Colon (tissue), 2 donors: Measurements from ENCODE around the gene CMA1.

Experiments used
- FAIRE-seq: peaks from 2 replicates; lab custom pipeline; 2012; peaks lifted over from hg19 to GRCh38; lab: Jason Lieb, UNC
- donor health status: control.
- donor health status: control.

CMA1 gene

GRCh38 chr14:24465805-24466204 is 42.3 kb downstream of the CMA1 start:
- no peak for FAIRE-seq

- FAIRE-seq, result no peak
These were observed 42.7 kb downstream of the CMA1 start for GRCh38 chr14:24465368-24465767.

DNA sequence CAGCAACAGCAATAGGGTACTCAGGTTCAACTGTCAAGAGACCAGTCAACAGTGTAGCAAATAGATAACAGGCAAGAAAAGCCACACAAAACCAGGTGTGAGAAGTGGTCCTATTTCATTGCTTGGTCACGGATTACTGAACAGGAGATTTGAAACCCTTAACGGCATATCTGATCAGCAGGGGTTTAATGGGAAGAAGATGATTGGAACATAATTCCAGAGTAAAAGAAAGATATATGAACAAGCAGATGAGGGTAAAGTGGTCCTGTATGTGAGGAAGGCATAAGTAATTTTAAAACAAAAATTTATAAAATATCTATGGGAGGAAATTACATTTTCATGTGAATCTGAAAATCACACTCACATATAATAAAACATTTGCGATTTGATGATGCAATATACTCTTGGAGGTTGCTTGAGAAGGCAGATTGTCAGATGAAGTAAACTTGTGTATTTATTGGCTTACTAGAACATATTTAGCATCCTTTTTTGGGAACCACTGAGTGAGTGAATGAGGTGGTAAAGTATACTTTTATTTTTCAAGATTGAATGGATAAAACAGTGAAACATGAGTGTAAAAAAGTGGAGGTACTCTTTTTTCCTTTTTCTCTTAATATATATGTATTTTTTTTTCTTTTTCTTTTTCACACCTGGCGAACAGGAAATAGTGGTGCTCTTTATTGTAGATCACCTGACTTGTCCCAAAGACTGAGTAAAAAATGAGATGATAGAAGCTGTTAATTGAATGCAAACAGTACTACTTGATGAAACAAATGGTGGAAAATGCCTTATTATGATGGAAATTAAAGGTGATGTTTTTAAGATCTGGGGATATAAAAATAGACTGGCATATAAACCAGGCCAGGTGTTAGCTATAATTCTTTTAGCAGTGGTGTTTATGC is 43.9 kb downstream of the CMA1 start:
- no peak for FAIRE-seq

GRCh38 chr14:24463017-24463883 is 44.8 kb downstream of the CMA1 start:
- no peak for FAIRE-seq

- FAIRE-seq, result no peak
These were observed 46.7 kb downstream of the CMA1 start for GRCh38 chr14:24461336-24461735.

DNA sequence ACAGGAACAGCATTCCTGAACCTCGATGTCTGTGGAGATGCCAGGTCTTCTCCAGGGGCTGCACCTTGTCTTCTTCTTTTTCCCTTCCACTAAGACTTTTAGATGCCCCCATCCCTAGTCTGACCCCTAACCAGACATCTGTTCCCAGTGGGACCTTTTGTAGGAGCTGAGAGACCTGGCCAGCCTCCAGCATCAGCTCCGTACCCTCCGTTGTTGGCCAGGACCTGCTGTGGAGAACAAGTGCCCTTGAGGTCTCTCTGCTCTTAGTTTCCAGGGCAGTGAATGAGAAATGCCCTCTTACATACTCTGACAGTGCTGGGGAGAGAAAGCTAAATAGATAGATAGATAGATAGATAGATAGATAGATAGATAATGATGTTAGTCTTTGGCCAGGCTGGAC is 48.7 kb downstream of the CMA1 start:
- FAIRE-seq, result no peak

GRCh38 chr14:24458736-24459135 is 49.3 kb downstream of the CMA1 start:
- FAIRE-seq, result no peak

DNA sequence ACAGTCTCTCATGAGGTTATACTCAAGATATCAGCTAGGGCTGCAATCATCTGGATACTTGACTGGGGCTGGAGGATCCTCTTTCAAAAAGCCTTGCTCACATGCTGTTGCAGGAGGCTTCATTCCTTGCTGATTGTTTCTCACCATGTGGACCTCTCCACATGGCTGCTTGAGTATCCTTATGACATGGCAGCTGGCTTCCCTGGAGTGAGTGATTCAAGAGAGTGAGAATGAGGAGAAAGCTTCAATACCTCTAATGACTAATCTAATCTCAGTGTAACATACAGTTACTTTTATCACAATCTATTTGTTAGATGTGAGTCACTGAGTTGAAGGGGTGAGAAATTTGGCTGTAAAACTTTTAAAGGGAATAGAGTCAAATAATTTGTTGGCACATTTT is 51.1 kb downstream of the CMA1 start:
- FAIRE-seq, result no peak
